Measurements from ENCODE around the gene CPA5.
"Not testable (repeated sequence)": the region's sequence is repeated elsewhere in the genome, so short reads cannot be mapped to it uniquely, and the experiment has no call there.

CPA5 gene, protein sequence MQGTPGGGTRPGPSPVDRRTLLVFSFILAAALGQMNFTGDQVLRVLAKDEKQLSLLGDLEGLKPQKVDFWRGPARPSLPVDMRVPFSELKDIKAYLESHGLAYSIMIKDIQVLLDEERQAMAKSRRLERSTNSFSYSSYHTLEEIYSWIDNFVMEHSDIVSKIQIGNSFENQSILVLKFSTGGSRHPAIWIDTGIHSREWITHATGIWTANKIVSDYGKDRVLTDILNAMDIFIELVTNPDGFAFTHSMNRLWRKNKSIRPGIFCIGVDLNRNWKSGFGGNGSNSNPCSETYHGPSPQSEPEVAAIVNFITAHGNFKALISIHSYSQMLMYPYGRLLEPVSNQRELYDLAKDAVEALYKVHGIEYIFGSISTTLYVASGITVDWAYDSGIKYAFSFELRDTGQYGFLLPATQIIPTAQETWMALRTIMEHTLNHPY

GRCh38 chr7:130344271-130344866 is at the start of gene CPA5:
CPA5 (plus strand) TSS chr7:130344816; CDS start chr7:130346486, 1,670 bp downstream.
- Histone ChIP-seq H3K27ac (no peak within 1 kb of the TSS), H3K4me3 (no peak within 1 kb of the TSS)

GRCh38 chr7:130296221-130296951 is 48.2 kb upstream of the CPA5 start:
- no peak overlapping the region for H3K4me3 ChIP-seq
- no peak overlapping the region for H3K27ac ChIP-seq

GRCh38 chr7:130297628-130298543 is 46.7 kb upstream of the CPA5 start:
- Histone ChIP-seq H3K27ac (peak overlapping the region in 1 of 21 experiments; percentile 55), H3K4me3 (no peak overlapping the region)

DNA sequence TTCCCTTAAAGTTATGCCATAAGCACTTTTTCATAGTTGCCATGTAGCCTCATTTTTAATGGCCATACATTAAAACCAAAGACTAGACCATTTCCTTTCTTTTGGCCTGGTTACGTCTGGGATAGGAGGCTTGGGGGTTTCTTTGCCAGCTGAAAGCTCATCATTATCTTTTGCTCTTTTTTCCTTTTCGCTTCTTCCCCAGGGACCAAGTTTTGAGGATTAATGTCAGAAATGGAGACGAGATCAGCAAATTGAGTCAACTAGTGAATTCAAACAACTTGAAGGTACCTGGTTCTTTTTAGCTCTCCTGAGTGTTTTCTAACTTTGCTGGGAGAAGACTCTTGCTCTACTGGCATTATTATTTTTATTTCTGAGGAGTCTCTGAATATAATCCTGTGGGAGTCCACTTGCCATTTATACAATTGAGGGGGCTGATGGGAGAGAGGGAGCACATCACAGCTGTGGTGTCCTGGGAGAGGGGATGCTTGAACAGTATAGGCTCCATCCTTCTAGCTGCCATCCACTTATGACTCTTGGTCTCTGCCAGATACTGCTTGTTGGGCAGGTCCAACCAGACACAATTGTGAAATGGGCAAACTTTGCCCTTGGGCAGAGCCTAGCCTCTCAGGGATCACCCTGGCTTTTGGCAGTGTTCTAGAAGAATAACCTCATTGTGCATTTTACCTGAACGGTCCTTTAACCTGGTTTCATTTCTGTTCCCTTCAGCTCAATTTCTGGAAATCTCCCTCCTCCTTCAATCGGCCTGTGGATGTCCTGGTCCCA is 45.9 kb upstream of the CPA5 start:
- H3K4me3 ChIP-seq: no peak overlapping the region
- peak overlapping the region in 6 of 21 experiments; percentile 7 to 66 (median 32) for H3K27ac ChIP-seq

DNA sequence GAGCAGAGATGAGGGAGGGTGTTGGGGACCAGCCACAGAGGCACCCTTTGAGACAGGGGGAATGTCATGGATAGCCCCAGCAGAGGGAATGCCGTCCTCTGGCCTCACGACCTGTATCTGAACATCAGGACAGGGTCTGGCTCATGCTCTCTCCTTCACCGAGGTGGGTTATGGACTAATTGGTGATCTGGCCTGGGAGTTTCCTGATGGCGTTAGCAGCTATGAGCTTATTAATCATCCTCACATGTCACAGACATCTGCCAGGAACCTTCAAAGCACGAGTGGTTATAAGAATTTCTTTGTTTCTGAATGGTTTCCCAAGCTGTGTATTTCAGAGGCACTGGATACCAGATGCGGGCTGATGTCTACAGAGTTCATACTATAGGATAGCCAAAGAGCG is 44.8 kb upstream of the CPA5 start:
- H3K4me3 ChIP-seq: no peak overlapping the region
- H3K27ac ChIP-seq: peak overlapping the region in 7 of 21 experiments; percentile 4 to 66 (median 17)

- no peak overlapping the region for H3K27ac ChIP-seq
- H3K4me3 ChIP-seq: no peak overlapping the region
Observed at GRCh38 chr7:130301501-130302020, 43.1 kb upstream of the CPA5 start.

DNA sequence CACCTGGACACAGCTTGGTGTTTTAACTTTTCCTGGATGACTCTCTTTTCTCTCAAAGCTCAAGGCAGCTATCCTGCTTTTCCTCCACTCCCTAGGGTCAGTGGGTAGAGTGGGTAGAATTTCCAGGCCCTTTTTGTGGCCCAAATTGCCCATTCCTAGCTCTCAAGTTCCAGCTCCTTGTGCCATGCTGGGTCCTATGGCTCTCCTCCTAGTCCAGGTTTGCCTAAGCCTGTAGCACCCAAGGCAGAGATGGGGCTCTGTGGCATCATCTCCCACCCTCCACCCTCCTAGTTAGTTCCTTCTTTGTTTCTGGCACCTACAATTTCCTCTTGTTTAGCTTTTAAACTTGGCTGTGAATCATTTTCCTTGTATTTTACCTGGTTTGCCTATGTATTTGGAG is 42.0 kb upstream of the CPA5 start:
- Histone ChIP-seq H3K4me3 (no peak overlapping the region), H3K27ac (no peak overlapping the region)

DNA sequence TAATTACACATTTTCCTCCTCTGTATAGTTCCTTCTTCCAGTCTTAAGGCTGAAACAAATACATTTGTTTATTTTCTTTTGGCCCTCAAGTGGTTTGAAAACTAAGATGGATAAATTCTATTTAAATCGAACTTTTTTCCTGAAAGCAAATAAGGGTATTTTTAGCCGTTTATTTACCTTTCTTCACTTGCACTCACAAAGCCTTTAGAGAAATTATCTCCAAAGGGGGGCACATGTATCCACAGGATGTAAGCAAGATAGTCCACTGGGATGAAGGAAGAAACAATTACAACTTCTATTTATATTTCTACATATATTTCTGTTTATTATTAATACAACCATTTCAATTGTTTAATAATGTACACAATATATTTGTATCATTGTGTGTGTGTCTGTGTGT is 41.5 kb upstream of the CPA5 start:
- no peak overlapping the region for H3K27ac ChIP-seq

DNA sequence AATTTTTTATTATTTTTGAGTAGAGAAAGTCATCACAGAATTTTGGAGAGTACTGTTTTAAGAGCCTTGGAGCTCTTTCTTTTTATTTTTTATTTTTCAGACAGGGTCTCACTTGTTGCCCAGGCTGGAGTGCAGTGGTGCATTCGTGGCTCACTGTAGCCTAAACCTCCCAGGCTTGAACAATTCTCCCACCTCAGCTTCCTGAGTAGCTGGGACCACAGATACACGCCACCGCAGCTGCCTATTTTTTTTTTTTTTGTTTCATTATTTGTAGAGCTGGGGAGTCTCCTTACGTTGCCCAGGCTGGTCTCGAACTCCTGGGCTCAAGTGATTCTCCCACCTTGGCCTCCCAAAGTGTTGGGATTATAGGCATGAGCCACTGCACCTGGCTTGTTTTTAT is 41.1 kb upstream of the CPA5 start:
- no peak overlapping the region for H3K27ac ChIP-seq
- no peak overlapping the region for H3K4me3 ChIP-seq

More for the DNA sequence above, 41.5 kb upstream of the CPA5 start:
- H3K4me3 ChIP-seq: no peak overlapping the region

DNA sequence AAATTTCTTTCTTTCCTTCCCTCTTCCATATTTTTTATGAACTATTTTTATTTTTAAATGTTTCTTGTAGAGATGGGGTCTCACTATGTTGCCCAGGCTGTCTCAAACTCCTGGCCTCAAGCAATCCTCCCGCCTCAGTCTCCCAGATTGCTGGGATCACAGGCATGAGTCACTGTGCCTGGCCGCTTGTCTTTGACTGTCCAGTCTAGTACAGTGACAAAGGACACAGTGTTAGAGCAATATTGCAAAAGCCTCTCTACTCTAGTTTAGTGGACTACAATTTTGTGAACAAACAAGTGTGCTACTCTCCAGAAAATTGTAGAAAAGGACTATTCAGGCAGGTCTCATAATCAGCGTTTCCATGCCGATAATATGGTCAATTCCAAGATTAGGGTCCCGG is 40.6 kb upstream of the CPA5 start:
- Histone ChIP-seq H3K27ac (no peak overlapping the region), H3K4me3 (no peak overlapping the region)

DNA sequence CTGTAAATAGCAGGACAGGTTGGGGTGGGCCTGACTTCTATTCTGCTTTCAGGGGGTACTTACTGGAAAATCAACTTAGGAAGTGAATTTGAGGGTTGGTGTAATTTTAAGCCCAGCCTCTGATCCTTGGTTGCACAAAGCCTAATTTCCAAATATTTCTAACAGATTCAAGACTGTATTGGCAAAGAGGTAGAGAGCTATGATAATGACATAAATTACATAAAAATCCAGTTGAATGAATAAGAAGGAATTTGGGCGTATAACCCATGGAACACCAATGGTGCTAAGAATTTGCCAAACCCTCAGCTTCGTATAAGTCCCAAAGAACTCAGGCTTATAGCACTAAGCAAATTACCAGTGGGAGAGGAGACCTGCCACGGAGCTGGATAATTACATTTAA is 39.7 kb upstream of the CPA5 start:
- no peak overlapping the region for H3K4me3 ChIP-seq
- H3K27ac ChIP-seq: no peak overlapping the region

DNA sequence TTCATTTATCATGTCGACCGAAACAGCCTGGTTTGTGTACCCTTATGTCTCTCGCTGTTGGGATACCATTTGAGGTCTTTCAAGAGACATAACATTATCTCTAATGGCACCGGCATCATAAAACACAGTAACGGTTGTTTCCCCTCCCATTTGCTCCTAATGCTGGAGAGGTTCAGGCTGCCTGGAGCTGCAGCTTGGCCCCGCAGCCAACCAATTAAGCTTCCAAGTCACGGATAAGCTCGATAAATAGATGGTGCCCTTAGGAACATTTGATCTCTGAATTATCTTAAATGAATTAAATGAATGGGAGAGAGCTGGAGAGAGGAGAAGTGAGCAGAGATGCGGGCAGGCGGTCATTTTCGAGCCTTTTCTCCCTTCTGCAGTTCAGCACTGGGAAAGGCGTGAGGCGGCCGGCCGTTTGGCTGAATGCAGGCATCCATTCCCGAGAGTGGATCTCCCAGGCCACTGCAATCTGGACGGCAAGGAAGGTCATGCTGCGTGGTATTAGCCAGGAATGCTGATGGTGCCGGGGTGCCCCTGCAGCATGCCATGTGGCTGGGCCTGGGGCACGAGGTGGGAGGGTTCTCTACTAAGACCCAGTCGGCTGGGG is 39.1 kb upstream of the CPA5 start:
- no peak overlapping the region for H3K4me3 ChIP-seq
- no peak overlapping the region for H3K27ac ChIP-seq

DNA sequence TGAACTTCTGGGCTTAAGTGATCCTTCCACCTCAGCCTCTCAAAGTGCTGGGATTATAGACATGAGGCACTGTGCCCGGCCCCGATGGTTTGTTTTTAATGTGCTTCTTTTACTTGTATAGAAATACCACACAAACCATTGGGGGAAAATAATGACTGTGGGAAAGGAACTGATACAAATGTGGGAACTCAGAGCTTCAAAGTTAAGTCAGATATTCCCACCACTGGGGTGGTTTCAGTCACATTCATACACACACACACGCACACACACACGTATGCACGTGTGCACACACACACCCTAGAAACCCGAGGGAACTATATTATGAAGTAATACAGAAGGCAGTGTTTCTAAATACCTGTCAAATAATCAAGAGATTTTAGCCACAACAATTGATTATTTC is 34.6 kb upstream of the CPA5 start:
- H3K27ac ChIP-seq: no peak overlapping the region
- no peak overlapping the region for H3K4me3 ChIP-seq

GRCh38 chr7:130314305-130314704 is 30.3 kb upstream of the CPA5 start:
- H3K27ac ChIP-seq: no peak overlapping the region
- no peak overlapping the region for H3K4me3 ChIP-seq

DNA sequence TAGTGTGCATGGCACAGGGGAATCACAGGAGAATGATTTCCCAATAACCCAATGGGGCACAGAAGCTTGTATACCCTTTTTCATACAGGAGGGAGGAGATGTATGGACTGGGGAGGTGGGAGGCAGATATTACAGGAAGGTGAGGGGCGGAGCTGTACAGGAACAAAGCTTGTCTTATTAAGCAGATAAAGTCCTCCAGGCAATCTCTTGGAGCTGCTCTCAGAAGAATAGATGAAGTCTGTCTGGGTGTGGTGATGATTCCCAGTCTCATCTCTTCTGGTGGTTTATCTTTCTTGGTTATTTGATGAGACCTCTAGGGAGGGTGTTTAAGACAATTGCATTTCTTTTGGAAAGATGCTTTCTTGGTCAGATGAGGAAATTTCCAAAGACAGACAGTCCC is 25.1 kb upstream of the CPA5 start:
- no peak overlapping the region for H3K27ac ChIP-seq
- H3K4me3 ChIP-seq: no peak overlapping the region

GRCh38 chr7:130321542-130322229 is 22.9 kb upstream of the CPA5 start:
- not testable (repeated sequence) for H3K27ac ChIP-seq, H3K4me3 ChIP-seq

- Histone ChIP-seq H3K27ac (no peak overlapping the region), H3K4me3 (no peak overlapping the region)
Observed at GRCh38 chr7:130322615-130323014, 22.0 kb upstream of the CPA5 start.

All from skin epidermis (tissue), 12 donors.